SK-N-SH (cell line): ENCODE measurements around the gene CDK8.

Experiments used
- CTCF ChIP-seq: fragments of 200-600 bp; sonication (generic); IDR thresholded peaks from 2 replicates; pipeline ENCODE4 v1.6.1; 2017; ENCODE audit warnings: antibody characterized with exemption, mild to moderate bottlenecking, moderate library complexity
- FOXM1 ChIP-seq: IDR thresholded peaks from 2 replicates; pipeline ENCODE4 v1.4.0; 2012; ENCODE audit warnings: low read depth, mild to moderate bottlenecking
- GATA2 ChIP-seq: sonication (generic); formaldehyde crosslinking; IDR thresholded peaks from 2 replicates; pipeline ENCODE4 v1.5.0; 2020; ENCODE audit warnings: mild to moderate bottlenecking, missing genetic modification reagents
- POLR2AphosphoS5 ChIP-seq: IDR thresholded peaks from 2 replicates; pipeline ENCODE4 v1.6.1; 2012; ENCODE audit warnings: low read depth, low read length
- SIN3A ChIP-seq: IDR thresholded peaks from 2 replicates; pipeline ENCODE4 v1.6.1; 2012; ENCODE audit warnings: low read depth, mild to moderate bottlenecking, low read length, moderate library complexity, borderline replicate concordance
- YY1 ChIP-seq: IDR thresholded peaks from 2 replicates; pipeline ENCODE4 v1.4.0; 2012; ENCODE audit warnings: low read depth, mild to moderate bottlenecking

GRCh38 chr13:26323127-26323526 lies 69.2 kb downstream of the CDK8 start:
- TF ChIP-seq CTCF (no peak), FOXM1 (no peak), POLR2AphosphoS5 (no peak), GATA2 (no peak), YY1 (no peak), SIN3A (no peak)
